SH-SY5Y (cell line): Measurements from ENCODE around the gene PYGB.

Experiments
- GATA2 ChIP-seq: IDR thresholded peaks from 2 replicates; pipeline ENCODE4 v1.6.1; 2011; ENCODE audit warnings: mild to moderate bottlenecking, low read depth, low read length
- GATA3 ChIP-seq: IDR thresholded peaks from 2 replicates; pipeline ENCODE4 v1.6.1; 2011; ENCODE audit warnings: low read depth, mild to moderate bottlenecking, low read length, moderate library complexity

- TF ChIP-seq GATA2 (no peak), GATA3 (no peak)
These were observed 43.2 kb upstream of the PYGB start for GRCh38 chr20:25204550-25205276.
